SK-N-SH treated with all-trans-retinoic acid at 6 μM for 48 hours (cell line): ENCODE results near the gene KRTAP22-2.

Experiments
- ARNTL ChIP-seq: fragments of 450-650 bp; formaldehyde crosslinking; IDR thresholded peaks from 2 replicates; pipeline ENCODE4 v1.5.0; 2020; ENCODE audit warnings: low read depth, mild to moderate bottlenecking, moderate library complexity, borderline replicate concordance
- ESRRG ChIP-seq: fragments of 250-450 bp; sonication (Bioruptor Pico); IDR thresholded peaks from 2 replicates; pipeline ENCODE4 v1.6.1; 2021; ENCODE audit warnings: mild to moderate bottlenecking
- GLIS3 ChIP-seq: fragments of 250-450 bp; sonication (Bioruptor Pico); IDR thresholded peaks from 2 replicates; pipeline ENCODE4 v1.5.0; 2020; ENCODE audit warnings: mild to moderate bottlenecking, moderate library complexity
- PPARA ChIP-seq: fragments of 250-450 bp; sonication (Bioruptor Pico); IDR thresholded peaks from 2 replicates; pipeline ENCODE4 v1.5.0; 2020; ENCODE audit warnings: mild to moderate bottlenecking, borderline replicate concordance
- RARB ChIP-seq: fragments of 250-450 bp; sonication (Bioruptor Pico); IDR thresholded peaks from 2 replicates; pipeline ENCODE4 v1.8.0; 2021; ENCODE audit warnings: mild to moderate bottlenecking, moderate library complexity
- TOX ChIP-seq: fragments of 250-450 bp; sonication (Bioruptor Pico); IDR thresholded peaks from 2 replicates; pipeline ENCODE4 v1.8.0; 2021; ENCODE audit warnings: mild to moderate bottlenecking, moderate library complexity, borderline replicate concordance
- ZFP30 ChIP-seq: fragments of 450-650 bp; formaldehyde crosslinking; IDR thresholded peaks from 2 replicates; pipeline ENCODE4 v1.5.0; 2022; ENCODE audit warnings: mild to moderate bottlenecking, moderate library complexity
- TF ChIP-seq, protein P1 (sequence below): fragments of 250-450 bp; sonication (Bioruptor Pico); IDR thresholded peaks from 2 replicates; pipeline ENCODE4 v1.5.0; 2020; ENCODE audit warnings: mild to moderate bottlenecking, moderate library complexity

DNA sequence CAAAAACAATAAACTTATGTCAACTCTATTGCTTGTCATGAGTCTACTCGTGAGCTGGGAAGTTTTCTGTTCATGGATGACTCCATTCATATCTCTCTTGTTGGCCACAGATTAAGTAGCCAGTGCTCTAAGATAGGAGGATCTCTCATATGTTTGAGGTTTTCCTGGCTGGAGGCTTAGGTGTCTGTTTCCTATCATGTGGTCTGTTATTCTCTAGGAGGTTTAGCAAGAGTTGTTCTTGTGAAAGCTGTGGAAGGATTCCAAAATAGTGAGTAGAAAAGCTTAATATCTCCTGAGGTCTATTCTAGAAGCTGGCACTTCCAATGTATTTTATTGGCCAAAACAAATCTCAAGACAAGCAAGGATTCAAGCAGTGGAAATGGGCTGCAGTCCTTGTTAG, 39.0 kb upstream of the KRTAP22-2 start:
- TF ChIP-seq ESRRG (no peak), GLIS3 (no peak), RARB (CRISPR knock-in tag) (no peak), ARNTL (CRISPR knock-in tag) (no peak), ZFP30 (CRISPR knock-in tag) (no peak), PPARA (CRISPR knock-in tag) (no peak), TOX (CRISPR knock-in tag) (no peak)
- TF ChIP-seq, protein P1, sequence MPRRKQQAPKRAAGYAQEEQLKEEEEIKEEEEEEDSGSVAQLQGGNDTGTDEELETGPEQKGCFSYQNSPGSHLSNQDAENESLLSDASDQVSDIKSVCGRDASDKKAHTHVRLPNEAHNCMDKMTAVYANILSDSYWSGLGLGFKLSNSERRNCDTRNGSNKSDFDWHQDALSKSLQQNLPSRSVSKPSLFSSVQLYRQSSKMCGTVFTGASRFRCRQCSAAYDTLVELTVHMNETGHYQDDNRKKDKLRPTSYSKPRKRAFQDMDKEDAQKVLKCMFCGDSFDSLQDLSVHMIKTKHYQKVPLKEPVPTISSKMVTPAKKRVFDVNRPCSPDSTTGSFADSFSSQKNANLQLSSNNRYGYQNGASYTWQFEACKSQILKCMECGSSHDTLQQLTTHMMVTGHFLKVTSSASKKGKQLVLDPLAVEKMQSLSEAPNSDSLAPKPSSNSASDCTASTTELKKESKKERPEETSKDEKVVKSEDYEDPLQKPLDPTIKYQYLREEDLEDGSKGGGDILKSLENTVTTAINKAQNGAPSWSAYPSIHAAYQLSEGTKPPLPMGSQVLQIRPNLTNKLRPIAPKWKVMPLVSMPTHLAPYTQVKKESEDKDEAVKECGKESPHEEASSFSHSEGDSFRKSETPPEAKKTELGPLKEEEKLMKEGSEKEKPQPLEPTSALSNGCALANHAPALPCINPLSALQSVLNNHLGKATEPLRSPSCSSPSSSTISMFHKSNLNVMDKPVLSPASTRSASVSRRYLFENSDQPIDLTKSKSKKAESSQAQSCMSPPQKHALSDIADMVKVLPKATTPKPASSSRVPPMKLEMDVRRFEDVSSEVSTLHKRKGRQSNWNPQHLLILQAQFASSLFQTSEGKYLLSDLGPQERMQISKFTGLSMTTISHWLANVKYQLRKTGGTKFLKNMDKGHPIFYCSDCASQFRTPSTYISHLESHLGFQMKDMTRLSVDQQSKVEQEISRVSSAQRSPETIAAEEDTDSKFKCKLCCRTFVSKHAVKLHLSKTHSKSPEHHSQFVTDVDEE, result no peak
